ENCODE data around the gene RASAL1.

RASAL1 gene

GRCh38 chr12:113072136-113072535, 63.4 kb downstream of the RASAL1 start:
- DNase-seq (ENCODE audit: low read depth) = no peak

GRCh38 chr12:113071135-113072112, 64.1 kb downstream of the RASAL1 start:
- DNase-seq (ENCODE audit: low read depth) = no peak

GRCh38 chr12:113070117-113070906, 65.2 kb downstream of the RASAL1 start:
- DNase-seq (ENCODE audit: low read depth) = peak; percentile 12

GRCh38 chr12:113069751-113070116, 65.8 kb downstream of the RASAL1 start:
- no peak for DNase-seq (ENCODE audit: low read depth)

GRCh38 chr12:113069149-113069548, 66.4 kb downstream of the RASAL1 start:
- DNase-seq (ENCODE audit: low read depth) = no peak

GRCh38 chr12:113067987-113068935, 67.3 kb downstream of the RASAL1 start:
- DNase-seq (ENCODE audit: low read depth) = no peak

- no peak for DNase-seq (ENCODE audit: low read depth)
Observed at GRCh38 chr12:113066813-113067400, 68.7 kb downstream of the RASAL1 start.

- DNase-seq (ENCODE audit: low read depth) = no peak
Observed at GRCh38 chr12:113065126-113066007, 70.2 kb downstream of the RASAL1 start.

- DNase-seq (ENCODE audit: low read depth) = no peak
Observed at GRCh38 chr12:113064395-113065125, 71.0 kb downstream of the RASAL1 start.

GRCh38 chr12:113063396-113064350, 71.9 kb downstream of the RASAL1 start:
- no peak for DNase-seq (ENCODE audit: low read depth)

- DNase-seq (ENCODE audit: low read depth) = no peak
Observed at GRCh38 chr12:113062502-113063395, 72.8 kb downstream of the RASAL1 start.

- no peak for DNase-seq (ENCODE audit: low read depth)
Observed at GRCh38 chr12:113061061-113061694, 74.4 kb downstream of the RASAL1 start.

GRCh38 chr12:113060336-113060960, 75.1 kb downstream of the RASAL1 start:
- DNase-seq (ENCODE audit: low read depth) = no peak

GRCh38 chr12:113059071-113059595, 76.4 kb downstream of the RASAL1 start:
- no peak for DNase-seq (ENCODE audit: low read depth)

- no peak for DNase-seq (ENCODE audit: low read depth)
Observed at GRCh38 chr12:113058553-113058952, 77.0 kb downstream of the RASAL1 start.

All from T-helper 22 cell (primary cell).